ENCODE data around the gene INPP5F.
"Not testable (repeated sequence)": the region's sequence is repeated elsewhere in the genome, so short reads cannot be mapped to it uniquely, and the experiment has no call there.

The INPP5F gene

GRCh38 chr10:119706521-119707278 lies 19.1 kb upstream of the INPP5F start:
- DNase-seq (ENCODE audit: low read depth in 1 of 2, low spot score in 1 of 2), result no peak

GRCh38 chr10:119707331-119707730 lies 18.5 kb upstream of the INPP5F start:
- DNase-seq (ENCODE audit: low read depth in 1 of 2, low spot score in 1 of 2), result not testable (repeated sequence)

GRCh38 chr10:119710935-119711334 lies 14.9 kb upstream of the INPP5F start:
- not testable (repeated sequence) for DNase-seq (ENCODE audit: low read depth in 1 of 2, low spot score in 1 of 2)

- no peak for DNase-seq (ENCODE audit: low read depth in 1 of 2, low spot score in 1 of 2)
Observed at GRCh38 chr10:119713744-119714483, 11.9 kb upstream of the INPP5F start.

- DNase-seq (ENCODE audit: low read depth in 1 of 2, low spot score in 1 of 2), result no peak
Observed at GRCh38 chr10:119714484-119714816, 11.4 kb upstream of the INPP5F start.

GRCh38 chr10:119715628-119716505 lies 10.0 kb upstream of the INPP5F start:
- DNase-seq (ENCODE audit: low read depth in 1 of 2, low spot score in 1 of 2), result no peak

- DNase-seq (ENCODE audit: low read depth in 1 of 2, low spot score in 1 of 2), result no peak
Observed at GRCh38 chr10:119723161-119723560, 2.7 kb upstream of the INPP5F start.

GRCh38 chr10:119723624-119724023 lies 2.2 kb upstream of the INPP5F start:
- DNase-seq (ENCODE audit: low read depth in 1 of 2, low spot score in 1 of 2), result no peak

GRCh38 chr10:119724593-119725516 lies 995 bp upstream of the INPP5F start:
- DNase-seq (ENCODE audit: low read depth in 1 of 2, low spot score in 1 of 2), result no peak

GRCh38 chr10:119725517-119725827 lies 378 bp upstream of the INPP5F start:
- DNase-seq (ENCODE audit: low read depth in 1 of 2, low spot score in 1 of 2), result no peak

GRCh38 chr10:119726676-119727261 lies 919 bp downstream of the INPP5F start:
- DNase-seq (ENCODE audit: low read depth in 1 of 2, low spot score in 1 of 2), result no peak

GRCh38 chr10:119728172-119728800 lies 2.4 kb downstream of the INPP5F start:
- no peak for DNase-seq (ENCODE audit: low read depth in 1 of 2, low spot score in 1 of 2)

- DNase-seq (ENCODE audit: low read depth in 1 of 2, low spot score in 1 of 2), result no peak
Observed at GRCh38 chr10:119734396-119735332, 8.8 kb downstream of the INPP5F start.

- no peak for DNase-seq (ENCODE audit: low read depth in 1 of 2, low spot score in 1 of 2)
Observed at GRCh38 chr10:119735451-119735850, 9.6 kb downstream of the INPP5F start.

- no peak for DNase-seq (ENCODE audit: low read depth in 1 of 2, low spot score in 1 of 2)
Observed at GRCh38 chr10:119736220-119736619, 10.4 kb downstream of the INPP5F start.

GRCh38 chr10:119737039-119737663 lies 11.3 kb downstream of the INPP5F start:
- no peak for DNase-seq (ENCODE audit: low read depth in 1 of 2, low spot score in 1 of 2)

GRCh38 chr10:119737823-119738222 lies 12.0 kb downstream of the INPP5F start:
- DNase-seq (ENCODE audit: low read depth in 1 of 2, low spot score in 1 of 2), result no peak

GRCh38 chr10:119738962-119739361 lies 13.1 kb downstream of the INPP5F start:
- DNase-seq (ENCODE audit: low read depth in 1 of 2, low spot score in 1 of 2), result no peak
